ENCODE measurements around the gene MYH9. TPM values are rescaled to one million over a fixed set of nuclear protein-coding genes. Genes with fewer than 3 reads are reported as not detected.

Gene MYH9
- total RNA-seq, 1 experiment from 2014 or later = 258 TPM

- TF ChIP-seq REST (IDR thresholded peaks at IDR 0.05; ENCODE audit: low read depth) (no peak), ELF1 (IDR thresholded peaks at IDR 0.05; ENCODE audit: borderline replicate concordance, low read depth) (no peak)
Measured at GRCh38 chr22:36237462-36238372, 150.1 kb downstream of the MYH9 start.

More at GRCh38 chr22:36237462-36238372, 150.1 kb downstream of the MYH9 start:
- H4K20me1 ChIP-seq (ENCODE audit: insufficient read depth) = no peaks in the 10 kb centered on the region
- no peaks in the 10 kb centered on the region for H3K27me3 ChIP-seq (ENCODE audit: insufficient read depth, low read length)
- H3K79me2 ChIP-seq (ENCODE audit: insufficient read depth, low read length) = peaks cover 7% of the 10 kb centered on the region; the same call in 1 of the 2 replicates
- ChIA-PET CTCF (interaction anchor here (0.6 kb wide), 1 partner anchor 244 kb away, joined by 5 read pairs; no protein-coding TSS in a partner anchor), POLR2A (interaction anchor here (1.0 to 1.7 kb wide), 2 partner anchors 16 to 21 kb away, joined by 3 to 4 read pairs; no protein-coding TSS in a partner anchor), RAD21 (ENCODE audit: low non-redundant PET in 1 of 2, low total read pairs in 2 of 2, uncharacterized antibody in 2 of 2, unreplicated experiment in 2 of 2) (no interaction called here)
- no TSS peak for BruUV-seq (replicated peaks)
- no peak overlapping the region for H3K27ac ChIP-seq (ENCODE audit: low read depth, low read length)
- H3K4me3 ChIP-seq (replicated peaks in 1 of 2; ENCODE audit: low read depth in 1 of 2, low read length in 2 of 2) = peak overlapping the region; percentile 69 to 84; a peak in 3 of 4 replicates
- H3K9me3 ChIP-seq (ENCODE audit: control insufficient read depth in 1 of 2, insufficient read depth in 1 of 2, low read depth in 1 of 2, low read length in 2 of 2) = no peaks in the 10 kb centered on the region
- no peaks in the 10 kb centered on the region for H3K9me2 ChIP-seq (ENCODE audit: insufficient read depth)
- ATAC-seq = no peak
- DNase-seq (ENCODE audit: low read depth, low spot score) = no peak
- H3K9ac ChIP-seq (ENCODE audit: low read length) = peak overlapping the region; percentile 73
- intact Hi-C loops (cut with micrococcal nuclease) = loop anchor here (5.0 kb wide), 1 partner anchor 40 kb away; no protein-coding TSS in a partner anchor
- H3K36me3 ChIP-seq (ENCODE audit: control insufficient read depth in 1 of 2, insufficient read depth in 2 of 2, low read length in 2 of 2) = no peaks in the 10 kb centered on the region
- H3K4me2 ChIP-seq (ENCODE audit: low read length) = peak overlapping the region; percentile 90
- peaks cover 15 to 22% of the 10 kb centered on the region in 2 experiments; a peak in 3 of 4 replicates for H3K4me1 ChIP-seq (ENCODE audit: control insufficient read depth in 1 of 2, insufficient read depth in 2 of 2, low read length in 2 of 2)
- no peak overlapping the region for H2AFZ ChIP-seq (ENCODE audit: low read depth, low read length, poor library complexity, severe bottlenecking)

Measured in HCT116 (cell line).